Measurements from ENCODE around the gene ZBTB20.

The ZBTB20 gene

DNA sequence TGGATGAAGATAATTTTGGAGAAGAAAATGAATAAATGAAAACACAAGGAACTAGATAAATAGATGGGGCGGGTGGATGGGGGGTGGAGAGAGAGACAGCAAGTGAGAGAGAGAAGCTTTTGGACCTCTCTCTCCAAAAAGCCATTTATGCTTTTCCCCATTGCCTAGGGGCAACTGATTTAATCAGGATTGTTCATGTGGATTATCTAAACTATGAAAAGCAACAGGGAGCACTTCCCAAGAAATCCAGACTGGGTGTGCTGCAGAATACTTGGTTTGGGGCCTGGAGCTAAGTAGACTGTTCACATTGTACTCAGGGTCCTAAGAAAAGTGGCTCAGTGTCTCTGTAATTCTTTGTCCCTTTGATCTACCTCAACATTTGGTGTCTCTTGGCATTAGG, 486.3 kb downstream of the ZBTB20 start:
- no peak for DNase-seq

DNA sequence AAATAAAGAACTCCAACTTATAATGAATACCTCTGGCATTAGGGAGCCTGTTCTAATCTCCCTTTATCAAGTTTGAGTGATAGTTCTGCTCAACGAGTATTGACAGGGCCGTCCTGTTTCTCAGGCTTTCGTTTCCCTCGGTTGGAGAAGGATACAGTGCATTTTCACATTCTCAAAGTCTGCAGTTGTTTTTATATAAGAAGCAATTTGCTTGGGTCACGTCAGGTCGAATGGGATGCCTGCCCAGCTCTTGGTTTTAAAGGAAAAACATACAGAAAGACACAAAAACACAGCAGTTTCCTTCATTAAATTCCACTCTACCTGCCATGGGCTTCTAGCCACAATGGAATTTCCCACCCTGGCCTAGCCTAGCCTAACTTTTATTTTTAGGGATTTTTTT, 487.0 kb downstream of the ZBTB20 start:
- DNase-seq, result no peak

DNA sequence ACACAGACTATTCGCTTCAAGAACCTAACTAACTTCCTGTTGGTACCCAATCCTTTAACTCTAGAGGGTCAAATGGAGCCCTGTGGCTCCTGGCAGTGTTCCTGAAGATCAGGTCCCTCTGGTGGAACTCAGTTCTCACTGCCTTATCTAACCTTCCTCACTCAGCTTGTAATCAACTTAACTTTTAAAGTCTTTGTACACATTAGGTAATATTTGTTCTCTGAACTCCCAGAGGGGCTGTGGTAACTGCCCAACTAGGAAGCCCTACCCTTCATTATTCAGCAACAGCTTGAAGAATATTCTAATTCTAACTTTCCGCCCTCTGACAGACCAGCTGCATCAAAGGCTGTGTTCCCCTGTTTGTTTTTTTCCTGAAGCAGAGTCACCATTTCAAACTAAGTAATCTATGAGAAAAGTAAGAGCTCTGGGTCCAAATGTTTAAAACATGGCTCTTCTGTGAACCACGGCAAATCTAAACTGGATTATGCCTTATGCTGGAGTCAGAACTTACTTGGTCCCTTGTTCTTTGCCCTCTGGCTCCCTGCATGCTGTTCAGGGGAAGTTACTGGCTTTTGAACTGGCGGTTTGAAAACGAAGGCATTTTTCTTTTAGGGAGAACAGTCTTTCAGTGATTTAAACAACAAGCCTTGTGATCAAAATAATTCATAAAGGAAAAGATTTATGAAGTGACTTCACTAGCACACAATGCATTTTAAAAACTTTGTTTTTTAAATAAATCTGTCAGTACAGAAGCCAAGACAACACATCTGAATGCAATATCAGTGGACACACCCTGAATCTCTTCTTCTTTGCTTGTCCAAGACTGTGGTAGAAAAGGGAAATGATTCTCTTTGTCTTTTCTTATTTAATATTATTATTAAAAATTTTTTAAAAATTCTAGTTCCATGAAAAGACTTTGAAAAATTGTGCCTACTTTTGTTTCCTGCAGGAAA, 487.7 kb downstream of the ZBTB20 start:
- no peak for DNase-seq

DNA sequence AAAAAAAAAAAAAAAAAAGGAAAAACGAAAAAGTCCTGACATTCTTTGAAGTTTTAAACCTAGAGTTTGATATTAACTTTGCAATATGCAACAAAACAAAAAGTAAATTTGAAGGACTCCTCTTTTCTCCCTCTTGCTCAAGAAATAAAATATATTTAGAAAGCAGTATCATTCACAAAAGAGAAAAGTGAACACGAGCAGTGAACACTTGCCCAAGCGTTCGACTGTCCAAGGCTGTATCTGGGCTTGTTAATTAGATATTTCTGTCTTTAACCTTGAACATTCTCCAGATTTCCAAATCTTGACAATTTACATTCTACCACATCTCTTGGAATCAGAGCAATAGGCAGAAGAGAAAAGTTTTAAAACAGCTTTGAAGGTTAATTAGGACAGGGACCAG, 495.5 kb downstream of the ZBTB20 start:
- DNase-seq, result no peak

DNA sequence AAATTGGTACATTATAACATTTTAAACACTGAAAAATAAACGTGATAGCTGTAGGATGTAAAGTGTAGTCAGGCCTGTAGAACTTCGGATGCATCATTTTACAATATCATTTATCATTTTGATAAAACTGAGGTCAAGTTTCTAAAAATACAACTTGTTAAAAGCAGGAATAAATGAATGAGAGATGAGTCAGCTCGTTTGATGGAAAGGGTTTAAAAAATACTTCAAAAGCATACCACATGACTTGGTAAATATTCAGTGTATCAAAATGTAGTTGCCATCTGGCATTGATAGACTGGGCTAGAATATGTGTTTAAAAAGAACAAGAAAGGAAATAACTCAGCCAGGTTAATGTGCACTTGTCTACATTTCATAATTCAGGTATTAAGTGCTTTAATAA, 496.3 kb downstream of the ZBTB20 start:
- peak; percentile 17 for DNase-seq

DNA sequence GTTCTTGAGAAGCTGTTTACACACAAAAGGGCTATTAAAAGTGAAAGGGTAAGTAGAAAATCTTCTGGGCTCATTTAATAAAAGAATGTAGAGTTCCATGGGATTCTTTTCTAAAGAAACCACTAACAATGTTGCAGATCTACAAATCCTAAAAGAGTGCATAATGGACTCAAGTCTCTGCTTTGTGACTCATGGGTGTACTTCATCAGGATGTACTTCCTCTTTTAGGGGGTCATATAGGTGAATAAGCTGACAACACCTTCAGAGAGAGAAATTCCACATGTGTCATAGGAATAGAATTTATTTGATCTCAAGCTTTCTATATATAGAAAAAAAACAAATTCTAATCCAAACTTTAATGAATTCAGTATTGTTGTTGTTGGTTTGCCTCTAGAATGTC, 497.8 kb downstream of the ZBTB20 start:
- no peak for DNase-seq

DNA sequence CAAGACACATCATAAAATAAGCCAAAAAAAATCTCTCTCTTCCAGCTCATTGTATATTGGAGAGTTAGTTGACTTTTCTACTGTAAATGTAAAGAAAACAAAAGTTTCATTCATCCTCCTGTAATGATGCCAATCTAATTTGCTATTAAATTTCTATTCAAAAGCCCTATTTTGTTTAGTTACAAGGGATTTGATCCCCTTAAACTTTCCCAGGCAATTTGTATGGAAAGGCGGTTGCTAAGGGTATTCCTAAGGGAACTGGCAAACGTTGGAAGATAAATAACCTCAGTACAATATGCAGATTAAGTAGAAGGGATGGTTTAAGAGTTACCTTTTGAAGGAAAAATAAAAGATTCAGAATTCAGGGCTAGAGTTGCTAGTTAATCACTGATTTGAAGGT, 500.6 kb downstream of the ZBTB20 start:
- peak; percentile 6 for DNase-seq

DNA sequence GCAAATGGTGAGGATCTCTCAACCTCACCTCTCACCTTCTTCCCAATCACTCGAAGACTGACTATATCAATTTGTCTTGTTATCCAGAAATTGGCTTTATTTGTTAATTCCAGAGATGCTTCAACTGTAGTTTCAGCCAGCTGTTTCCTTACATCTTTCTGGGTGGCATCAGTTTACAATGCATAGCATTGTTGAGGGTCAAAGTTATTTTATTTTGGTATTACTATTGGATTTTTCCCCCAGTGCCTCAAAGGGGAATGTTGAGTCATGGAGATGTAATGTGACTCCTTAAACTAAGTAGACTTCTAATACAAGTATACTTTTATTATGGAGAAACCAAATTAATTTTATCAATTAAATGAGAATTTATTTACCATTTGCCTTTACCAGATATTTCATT, 501.7 kb downstream of the ZBTB20 start:
- DNase-seq, result no peak

DNA sequence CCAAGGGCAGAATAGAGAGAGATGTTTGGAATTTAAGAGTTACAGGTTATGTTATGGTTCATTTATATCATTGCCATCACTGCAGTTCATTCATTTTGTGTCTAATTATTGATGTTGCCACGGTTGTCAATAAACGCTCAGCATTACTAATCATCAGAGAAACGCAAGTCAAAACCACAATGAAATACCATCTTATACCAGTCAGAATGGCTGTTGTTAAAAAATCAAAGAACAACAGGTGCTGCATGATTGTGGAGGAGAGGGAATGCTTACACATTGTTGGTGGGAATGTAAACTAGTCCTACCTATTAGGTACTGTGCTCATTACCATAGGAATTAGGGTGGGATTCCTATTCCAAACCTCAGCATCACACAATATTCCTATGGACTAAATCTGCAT, 502.7 kb downstream of the ZBTB20 start:
- no peak for DNase-seq

DNA sequence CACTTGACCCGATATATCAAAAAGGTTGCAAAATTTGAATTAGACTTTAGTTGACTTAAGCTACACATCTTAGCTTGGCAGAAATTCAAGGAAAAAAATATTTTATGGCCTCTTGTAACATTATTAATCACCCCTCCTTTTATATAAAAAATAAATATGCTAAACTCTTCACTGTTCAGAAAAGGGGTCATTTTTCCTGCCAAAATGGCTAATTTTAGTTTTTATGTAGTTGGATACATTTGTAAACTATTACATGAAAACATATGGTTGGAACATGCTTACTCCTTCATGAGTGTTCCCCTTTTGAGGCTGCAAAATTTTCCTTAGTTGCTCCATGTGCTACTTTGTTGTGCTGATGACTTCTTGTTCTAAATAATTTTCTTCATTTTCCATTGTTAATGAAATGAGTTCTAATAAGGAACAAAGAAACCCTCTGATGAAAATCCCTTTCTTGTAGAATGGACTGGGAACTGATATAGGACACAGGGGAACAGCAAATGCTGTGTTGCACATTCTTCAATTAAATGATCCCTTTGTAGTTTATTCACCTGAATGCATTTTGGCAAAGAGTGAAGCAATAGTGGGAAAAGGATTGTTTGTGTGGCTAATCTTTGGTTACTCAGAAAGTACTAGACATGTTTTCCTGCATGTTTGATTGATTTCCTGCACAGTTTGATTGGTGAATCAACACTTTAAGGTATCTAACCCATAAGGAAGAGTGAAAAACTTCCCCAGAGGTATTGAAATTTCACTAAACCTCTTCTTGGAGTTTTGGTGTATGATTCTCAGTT, 503.9 kb downstream of the ZBTB20 start:
- no peak for DNase-seq

DNA sequence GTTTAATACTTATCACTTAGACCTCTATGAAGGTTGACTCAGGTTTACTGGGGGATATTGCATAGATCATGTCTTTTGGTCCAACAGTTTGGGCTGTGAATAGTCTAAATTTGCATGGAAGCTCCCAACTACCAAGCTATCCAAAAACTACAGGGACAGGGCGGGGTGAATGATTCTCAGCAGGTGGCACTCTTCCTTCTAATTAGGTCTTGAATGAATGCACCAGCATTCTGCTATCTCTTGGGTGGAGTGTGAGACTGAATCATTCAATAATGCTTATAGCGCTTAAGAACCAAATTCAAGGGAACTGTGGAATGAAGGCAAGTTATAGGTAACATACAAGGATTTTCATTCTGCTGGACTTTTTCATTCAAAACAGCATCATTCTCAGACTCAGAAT, 507.0 kb downstream of the ZBTB20 start:
- no peak for DNase-seq

DNA sequence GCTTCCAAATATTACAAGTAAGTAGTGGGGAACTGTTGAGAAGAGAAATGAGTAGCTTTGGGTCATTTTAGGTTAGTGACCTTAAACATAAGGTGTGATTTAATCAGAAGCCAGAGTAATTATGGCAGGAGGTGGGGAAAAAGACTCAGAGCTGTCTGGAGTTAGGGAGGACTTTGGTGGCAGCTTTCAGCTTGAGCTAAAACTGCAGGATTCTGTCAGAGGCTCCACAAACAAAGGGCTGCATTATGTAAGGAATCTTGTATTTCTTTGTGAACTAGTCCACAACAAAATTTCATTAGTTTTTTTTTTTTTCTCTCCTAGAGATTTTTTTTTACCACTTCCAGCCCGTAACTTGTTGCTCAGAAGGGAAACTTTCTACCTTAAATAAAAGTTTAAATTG, 507.9 kb downstream of the ZBTB20 start:
- DNase-seq, result no peak

DNA sequence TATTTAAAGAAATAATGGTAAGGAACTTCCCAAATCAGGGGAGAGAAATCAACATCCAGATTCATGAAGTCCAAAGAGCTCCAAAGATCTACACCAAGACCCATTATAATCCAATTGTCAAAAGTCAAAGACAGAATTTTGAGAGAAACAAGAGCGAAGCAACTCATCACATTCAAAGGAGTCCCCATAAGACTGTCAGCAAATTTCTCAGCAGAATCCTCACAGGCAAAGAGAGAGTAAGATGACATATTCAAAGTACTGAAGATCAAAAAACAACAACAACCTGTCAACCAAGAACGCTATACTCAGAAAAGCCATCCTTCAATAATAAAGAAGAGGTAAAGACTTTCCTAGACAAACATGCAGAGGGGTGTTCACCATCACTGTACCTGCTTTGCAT, 511.2 kb downstream of the ZBTB20 start:
- no peak for DNase-seq

DNA sequence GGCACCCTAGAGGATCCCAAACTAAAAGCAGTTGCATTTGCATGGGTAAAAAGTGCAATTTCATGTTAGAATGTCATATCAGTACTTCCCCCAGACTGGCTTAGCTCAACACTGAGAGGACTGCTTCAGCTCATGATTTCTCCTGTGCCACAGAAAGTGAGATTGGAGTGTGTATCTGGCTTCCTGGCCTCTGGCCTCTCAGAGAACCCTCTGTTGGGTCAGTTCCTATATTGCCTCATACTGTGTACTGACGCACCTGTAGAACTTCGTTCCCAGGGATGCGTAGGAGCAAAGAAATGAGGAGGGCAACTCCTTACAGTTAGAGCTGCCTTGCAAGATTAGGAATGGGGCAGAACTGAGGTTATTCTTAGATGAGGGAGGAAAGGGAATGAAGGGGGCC, 512.5 kb downstream of the ZBTB20 start:
- no peak for DNase-seq

DNA sequence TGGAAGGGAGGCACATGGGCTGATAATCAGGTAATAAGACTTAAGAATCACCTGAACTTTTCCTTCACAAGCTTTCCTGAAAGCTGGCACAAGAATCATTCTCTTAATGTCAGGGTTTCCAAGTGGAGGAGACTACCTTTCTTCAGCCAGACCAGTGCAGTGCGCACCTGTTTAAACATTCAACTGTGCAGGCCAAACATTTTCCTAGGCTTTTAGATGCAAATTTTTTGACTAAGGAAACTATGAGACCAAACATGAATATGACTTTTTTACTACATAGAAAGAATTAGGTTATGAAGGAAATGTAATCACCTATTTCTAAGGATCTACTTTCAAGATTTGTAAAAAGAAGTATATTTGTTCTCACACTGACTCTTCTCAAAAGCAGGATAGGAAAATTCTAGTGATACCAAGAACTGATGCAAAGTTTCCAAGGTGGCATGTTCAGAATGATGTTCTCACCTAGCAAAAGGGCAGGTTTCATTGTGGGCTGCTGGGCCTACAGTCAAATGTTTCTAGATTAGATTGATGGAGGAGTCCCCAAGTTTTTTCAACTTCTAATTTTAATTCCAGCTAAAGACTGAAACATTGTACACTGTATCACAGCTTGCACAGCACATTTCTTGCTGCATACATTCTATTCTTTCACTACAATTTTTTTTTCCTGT, 514.2 kb downstream of the ZBTB20 start:
- DNase-seq, result peak; percentile 4

DNA sequence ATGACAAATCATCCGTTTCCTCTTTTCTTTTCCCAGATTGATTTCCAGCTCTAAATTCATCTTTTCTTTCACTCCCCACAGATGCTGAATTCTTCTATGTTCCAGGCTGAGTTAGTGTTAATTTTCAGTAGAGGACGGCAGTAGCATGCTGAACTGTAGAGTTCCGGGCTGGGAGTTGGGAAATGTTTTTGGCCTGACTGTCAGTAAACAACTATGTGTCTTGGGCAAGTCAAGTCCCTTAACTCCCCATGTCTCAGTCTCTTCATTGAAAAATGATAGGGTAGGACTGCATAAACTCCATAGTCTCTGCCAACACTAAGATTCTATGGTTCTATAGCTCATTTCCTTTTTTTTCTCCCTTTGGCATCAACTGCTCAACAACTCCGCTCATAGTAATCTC, 519.3 kb downstream of the ZBTB20 start:
- DNase-seq, result no peak

DNA sequence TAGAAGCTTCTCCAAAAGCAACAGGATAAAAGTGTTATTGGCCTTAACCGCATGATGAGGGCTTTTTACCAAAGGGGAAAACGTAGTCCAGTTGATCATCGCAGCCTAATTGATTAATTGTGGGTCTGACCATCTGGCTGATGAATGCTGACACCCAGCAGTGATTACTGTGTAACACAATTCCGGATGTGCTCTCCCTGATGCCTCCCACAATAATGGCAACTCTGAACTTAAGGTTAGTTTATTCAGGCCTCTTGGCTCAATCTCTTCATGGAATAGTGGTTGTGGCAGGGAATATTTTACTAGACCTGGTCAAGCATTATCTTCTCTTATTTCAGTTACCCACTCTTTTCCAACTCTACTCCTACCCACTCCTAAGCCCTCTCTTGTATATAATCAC, 520.3 kb downstream of the ZBTB20 start:
- DNase-seq, result peak; percentile 58

DNA sequence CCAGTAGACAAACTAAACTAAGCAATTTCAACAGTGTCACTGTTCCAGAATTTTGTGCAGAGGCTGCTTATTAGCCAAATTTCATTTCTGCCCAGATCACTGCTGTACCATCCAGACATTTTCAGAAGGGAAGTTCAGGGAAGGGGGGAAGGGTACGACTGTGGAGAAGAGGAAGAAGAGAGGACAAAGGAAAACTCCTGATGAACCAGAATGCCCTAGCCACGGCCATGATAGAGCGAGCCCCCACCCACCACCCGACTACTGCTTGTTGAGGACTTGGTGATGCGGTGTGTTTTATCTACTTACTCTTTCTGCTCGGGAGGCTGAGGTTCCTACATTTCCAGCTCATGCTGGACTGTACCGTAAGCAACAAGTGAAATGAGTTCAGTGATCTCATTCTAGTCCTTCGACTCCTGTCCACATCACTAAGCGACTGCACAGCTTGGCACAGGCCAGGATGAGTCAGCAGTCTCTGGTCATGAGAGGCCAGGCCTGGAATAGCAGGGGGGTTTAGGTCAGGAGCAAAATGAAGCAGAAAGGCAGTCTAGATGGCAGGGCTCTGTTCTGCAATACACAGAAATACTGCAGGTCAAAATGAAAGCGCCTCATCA, 522.4 kb downstream of the ZBTB20 start:
- peak; percentile 42 for DNase-seq

DNA sequence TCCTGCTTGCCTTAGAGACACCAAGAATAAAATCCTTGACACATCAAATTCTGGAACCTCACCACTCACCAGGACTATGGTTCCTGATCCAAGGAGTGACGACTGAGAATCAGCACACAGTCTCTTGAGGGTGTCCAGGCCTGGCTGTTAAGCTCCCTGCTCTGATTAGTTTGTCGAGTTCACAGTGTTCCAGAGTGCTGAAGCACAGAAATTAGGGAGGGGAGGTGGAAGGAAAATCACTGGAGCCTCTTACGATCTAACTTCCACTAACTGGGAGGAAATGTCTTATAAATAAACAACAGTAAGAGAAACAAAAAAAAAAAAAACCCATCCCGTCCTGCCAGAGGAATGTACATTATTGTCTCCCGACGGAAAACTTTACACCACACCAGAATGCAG, 523.0 kb downstream of the ZBTB20 start:
- DNase-seq, result no peak

DNA sequence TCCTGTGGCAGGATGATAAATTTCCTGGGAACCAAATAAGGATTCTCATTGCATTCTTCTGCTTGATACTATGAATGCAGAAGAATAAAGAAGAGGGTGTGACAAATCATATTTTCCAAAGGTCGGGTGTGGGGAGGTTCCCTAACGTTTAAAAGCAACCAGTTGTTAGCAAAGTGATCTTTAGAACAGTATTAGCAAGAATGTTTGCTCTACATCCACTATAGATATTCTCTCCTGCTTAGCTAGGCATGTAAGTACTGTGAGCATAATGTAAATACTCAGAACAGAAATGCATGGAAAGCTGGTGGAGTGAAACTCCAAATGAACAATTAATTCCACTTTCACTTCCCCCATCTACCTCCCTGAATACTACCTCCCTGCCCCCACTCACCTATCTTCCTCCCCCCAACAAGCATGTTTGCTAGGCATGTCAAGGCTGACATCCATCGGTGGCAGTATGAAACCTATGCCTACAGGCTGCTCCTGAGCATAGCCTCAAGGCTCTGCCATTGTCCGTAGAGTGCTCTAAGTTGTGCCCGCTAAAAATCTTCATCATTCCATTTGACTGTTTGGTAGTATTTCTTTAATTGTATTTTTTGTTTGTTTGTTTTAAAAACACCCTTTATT, 523.6 kb downstream of the ZBTB20 start:
- DNase-seq, result no peak

DNA sequence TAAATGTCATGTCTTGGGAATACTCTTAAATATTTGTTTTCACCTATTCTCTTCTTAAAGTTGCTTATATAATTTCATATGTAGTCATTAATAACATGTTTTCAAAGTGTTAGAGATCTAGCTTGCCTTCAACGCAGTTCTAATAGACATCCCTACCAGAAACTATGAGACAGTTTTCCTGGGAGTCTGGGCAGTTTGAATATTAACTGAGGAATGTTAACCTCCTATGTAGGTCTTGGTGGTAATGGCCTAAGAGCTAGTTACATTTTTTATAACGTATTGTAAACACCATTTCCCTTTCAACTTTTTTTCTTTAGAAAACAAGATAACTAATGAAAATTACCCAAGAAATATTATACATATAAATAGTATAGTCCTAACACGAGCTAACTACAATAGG, 525.1 kb downstream of the ZBTB20 start:
- DNase-seq, result no peak

DNA sequence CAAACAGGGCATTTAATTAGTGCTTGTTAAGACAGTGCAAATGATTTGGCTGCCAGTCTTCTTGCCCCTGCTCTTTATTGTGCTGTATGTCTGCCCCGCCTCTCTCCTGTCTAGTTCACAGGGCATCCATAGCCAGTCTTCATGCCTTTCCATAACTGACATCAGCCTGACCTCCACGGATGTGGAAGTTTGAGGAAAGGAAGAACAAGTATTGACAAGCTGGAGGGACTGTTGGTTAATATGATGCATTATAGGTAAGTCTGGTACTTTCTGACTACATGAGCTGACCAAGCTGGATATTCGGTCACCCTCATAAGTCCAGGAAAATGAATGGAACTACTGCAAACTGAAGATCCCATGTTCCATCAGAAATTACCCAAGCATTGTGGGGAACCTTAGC, 527.3 kb downstream of the ZBTB20 start:
- DNase-seq, result peak; percentile 39
